RWPE1 (cell line): ENCODE data around the gene TPRG1L.

Source experiments
- CTCF ChIA-PET: fragments of 350-600 bp; sonication (Branson Sonifier 250); formaldehyde crosslinking; extraction: SDS; loops from one replicate; lab custom pipeline; 2021; lab: Yijun Ruan, JAX
- POLR2A ChIA-PET: fragments of 400-600 bp; formaldehyde crosslinking; extraction: SDS; loops from one replicate; lab custom pipeline; 2020; ENCODE audit warnings: antibody characterized with exemption; ENCODE audit not compliant: low non-redundant PET; lab: Yijun Ruan, JAX
- DNase-seq: peaks from one replicate; pipeline ENCODE4 v3.0.0; 2012; ENCODE audit warnings: low spot score
- H3K27ac ChIP-seq: fragments of 450-650 bp; 2 replicates; pipeline ENCODE4 v1.5.1; 2017
- TF ChIP-seq, protein P1 (sequence below): fragments of 450-650 bp; conservative IDR thresholded peaks from 2 replicates; pipeline ENCODE4 v1.5.1; 2017; ENCODE audit warnings: low read depth, mild to moderate bottlenecking

The TPRG1L gene

DNA sequence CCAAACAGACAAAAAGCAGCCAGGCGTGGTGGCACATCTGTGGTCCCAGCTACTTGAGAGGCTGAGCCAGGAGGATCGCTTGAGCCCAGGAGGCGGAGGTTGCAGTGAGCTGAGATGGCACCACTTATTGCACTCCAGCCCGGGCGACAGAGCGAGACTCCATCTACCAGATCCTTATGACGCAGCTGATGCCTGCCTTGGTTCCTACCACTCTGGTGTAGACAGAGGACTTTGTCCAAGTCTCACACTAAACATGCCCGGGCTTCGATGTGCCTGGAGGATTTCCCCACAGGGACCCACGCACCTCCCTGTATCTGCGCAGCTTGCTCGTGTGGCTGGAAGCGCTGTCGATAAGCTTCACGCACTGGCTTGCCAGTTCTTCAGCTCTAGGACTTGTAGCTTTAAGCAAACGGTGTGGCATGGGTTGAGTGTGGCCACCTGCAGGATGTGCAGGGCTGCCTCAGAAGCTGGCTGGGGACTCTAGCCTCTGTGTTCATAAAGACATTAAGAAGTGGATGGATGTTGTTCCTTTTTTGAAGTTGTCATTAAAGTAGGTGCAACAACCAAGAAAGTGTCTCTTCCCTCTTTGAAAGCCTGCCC is 4.8 kb downstream of the TPRG1L start:
- TF ChIP-seq, protein P1, sequence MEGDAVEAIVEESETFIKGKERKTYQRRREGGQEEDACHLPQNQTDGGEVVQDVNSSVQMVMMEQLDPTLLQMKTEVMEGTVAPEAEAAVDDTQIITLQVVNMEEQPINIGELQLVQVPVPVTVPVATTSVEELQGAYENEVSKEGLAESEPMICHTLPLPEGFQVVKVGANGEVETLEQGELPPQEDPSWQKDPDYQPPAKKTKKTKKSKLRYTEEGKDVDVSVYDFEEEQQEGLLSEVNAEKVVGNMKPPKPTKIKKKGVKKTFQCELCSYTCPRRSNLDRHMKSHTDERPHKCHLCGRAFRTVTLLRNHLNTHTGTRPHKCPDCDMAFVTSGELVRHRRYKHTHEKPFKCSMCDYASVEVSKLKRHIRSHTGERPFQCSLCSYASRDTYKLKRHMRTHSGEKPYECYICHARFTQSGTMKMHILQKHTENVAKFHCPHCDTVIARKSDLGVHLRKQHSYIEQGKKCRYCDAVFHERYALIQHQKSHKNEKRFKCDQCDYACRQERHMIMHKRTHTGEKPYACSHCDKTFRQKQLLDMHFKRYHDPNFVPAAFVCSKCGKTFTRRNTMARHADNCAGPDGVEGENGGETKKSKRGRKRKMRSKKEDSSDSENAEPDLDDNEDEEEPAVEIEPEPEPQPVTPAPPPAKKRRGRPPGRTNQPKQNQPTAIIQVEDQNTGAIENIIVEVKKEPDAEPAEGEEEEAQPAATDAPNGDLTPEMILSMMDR, result no peak
- ChIA-PET POLR2A (no interaction called here), CTCF (interaction anchor here (0.5 to 1.5 kb wide), 2 partner anchors 10 to 65 kb away, joined by 3 read pairs; no protein-coding TSS in a partner anchor)
- DNase-seq, result no peak
- peak overlapping the region; percentile 48 for H3K27ac ChIP-seq

DNA sequence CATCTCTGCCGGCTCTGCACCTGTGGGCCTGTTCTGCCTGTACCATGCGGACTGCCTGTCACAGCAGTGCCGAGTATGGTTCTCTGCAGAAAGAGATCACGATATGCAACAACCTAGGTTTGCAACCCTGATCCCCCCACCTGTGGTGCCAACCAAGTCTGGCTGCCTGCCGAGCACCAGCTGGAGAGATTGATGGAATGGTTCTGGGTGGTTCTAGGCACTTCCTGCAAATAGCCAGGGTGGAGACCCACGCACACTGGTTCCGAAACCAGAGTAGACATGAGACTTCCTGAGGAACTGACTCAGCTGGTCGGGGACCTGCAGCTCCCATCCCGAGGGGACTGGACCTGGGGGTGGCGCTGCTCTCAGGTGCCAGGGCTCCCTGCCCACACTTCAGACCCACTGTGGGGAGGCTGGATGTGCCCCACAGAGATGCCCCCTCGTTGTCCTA is 5.4 kb downstream of the TPRG1L start:
- H3K27ac ChIP-seq, result peak overlapping the region; percentile 48
- POLR2A ChIA-PET, result no interaction called here
- CTCF ChIA-PET, result interaction anchor here (0.5 to 1.5 kb wide), 2 partner anchors 11 to 65 kb away, joined by 3 read pairs; no protein-coding TSS in a partner anchor
- no peak for DNase-seq
- TF ChIP-seq, protein P1, result no peak

DNA sequence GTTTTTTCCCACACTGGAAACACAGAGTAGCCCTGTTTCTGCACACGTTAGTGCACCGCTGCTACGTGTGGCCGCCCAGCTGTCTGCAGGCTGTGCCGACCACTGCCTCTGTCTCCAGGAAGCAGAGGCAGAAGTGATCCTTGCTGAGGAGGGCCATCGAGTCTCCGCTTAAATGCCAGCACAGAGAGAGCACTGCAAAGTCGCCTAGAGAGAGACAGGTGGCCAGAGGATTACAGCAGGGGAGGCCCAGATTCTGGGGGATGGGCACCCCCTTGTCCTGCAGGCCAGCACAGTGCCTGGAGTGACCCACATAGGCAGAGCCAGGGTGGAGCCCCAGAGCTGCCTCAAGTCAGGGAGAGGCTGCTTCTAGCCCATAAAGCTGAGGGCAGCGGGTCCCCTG is 6.1 kb downstream of the TPRG1L start:
- CTCF ChIA-PET, result interaction anchor here (1.5 kb wide), 1 partner anchor 94 kb away, joined by 6 read pairs; no protein-coding TSS in a partner anchor
- DNase-seq, result no peak
- POLR2A ChIA-PET, result no interaction called here
- TF ChIP-seq, protein P1, result no peak
- peak overlapping the region; percentile 48 for H3K27ac ChIP-seq

DNA sequence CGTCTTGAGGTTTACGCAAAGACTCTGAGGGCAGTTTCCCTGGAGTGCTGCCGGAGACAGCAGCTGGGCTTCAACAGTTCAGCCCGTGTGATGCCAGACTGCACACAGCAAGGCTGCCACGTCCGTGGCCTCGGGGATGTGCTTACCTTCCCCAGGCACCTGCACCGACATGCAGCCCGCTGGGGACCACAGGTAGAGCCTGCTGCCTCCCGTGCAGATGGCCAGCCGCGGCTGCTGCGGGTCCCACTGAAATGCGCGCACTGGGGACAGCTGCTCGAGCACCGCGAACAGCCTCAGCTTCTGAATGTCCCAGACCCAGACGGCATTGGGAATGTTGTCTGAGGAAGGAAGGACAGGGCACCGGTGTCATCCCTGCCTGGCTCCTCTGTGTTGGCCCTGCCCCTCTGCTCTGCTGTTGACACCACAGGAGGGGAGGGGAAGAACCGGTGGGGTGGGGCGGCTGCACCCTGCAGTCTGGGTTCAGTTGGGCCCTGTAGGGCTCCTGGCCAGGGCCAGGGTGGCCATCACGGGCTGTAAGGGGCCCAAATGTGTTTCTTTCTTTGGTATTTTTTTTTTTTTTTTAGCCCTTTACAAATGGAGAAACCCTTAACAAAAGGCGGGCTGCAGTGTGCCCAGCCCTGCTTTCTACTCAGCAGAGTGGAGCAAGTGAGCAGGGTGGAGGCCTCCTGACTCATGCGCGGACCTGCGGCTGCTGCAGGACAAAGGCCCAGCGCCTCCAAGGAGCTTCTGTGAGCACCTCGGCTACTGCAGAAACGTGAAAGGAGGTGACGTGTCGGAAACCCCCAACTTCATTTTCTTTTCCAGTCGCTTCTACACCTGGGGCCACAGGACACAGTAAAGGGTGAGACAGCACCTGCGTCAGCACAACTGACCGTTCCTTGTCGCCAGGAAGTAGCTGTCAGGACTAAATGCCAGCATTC is 6.8 kb downstream of the TPRG1L start:
- peak overlapping the region; percentile 48 for H3K27ac ChIP-seq
- no peak for DNase-seq
- ChIA-PET POLR2A (no interaction called here), CTCF (interaction anchor here (1.5 kb wide), 1 partner anchor 93 kb away, joined by 6 read pairs; no protein-coding TSS in a partner anchor)
- TF ChIP-seq, protein P1, result no peak

DNA sequence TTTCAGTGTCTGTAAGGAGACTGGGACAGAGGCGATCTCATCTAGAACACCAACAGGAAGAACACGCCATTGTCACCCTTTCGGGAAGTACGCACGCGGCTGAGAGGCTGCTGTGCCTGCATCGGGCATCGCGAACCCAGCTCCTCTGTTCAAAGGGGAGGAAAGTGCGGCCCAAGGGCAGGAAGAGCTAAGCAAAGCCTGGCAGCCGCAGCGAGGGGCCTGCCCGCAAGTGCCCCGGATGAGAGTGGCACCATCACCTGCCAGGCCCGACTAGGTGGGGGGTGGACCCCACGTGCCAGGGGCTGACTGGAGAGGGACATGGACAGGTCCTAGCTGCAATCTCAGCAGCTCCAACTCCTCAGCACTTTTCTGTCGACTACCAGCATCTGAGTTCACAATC is 7.5 kb downstream of the TPRG1L start:
- H3K27ac ChIP-seq, result peak overlapping the region; percentile 48
- DNase-seq, result no peak
- ChIA-PET POLR2A (no interaction called here), CTCF (interaction anchor here (1.5 kb wide), 1 partner anchor 92 kb away, joined by 6 read pairs; no protein-coding TSS in a partner anchor)
- TF ChIP-seq, protein P1, result no peak

DNA sequence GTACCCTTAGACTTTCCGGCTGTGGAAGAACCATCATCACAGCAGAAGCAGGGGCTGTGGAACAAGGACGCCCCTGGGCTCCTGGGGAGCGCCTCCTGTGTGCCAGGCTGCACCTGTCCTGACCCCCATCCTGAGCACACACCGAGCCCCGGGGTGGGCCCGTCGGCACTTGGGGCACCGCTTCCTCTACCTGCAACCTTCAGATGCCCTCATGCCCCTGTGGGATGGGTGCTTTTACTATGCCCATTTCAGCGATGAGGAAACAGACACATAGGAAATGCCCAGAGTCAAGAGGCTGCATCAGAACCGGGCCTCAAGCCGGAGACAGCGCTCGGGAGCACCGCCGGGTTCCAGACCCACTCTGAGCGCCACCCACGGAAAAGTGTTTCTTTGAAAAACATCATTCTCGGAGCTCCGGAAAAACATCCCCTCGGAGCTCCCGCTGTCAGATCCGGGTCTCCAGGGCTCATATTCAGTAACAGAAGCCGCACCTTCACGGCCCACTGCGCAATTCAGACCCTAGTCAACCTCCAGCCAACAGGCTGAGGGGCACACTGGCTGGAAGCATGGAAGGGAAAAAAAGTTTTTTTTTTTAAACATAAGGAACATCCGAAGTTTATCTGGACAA is 8.0 kb downstream of the TPRG1L start:
- CTCF ChIA-PET, result interaction anchor here (1.5 kb wide), 1 partner anchor 92 kb away, joined by 6 read pairs; no protein-coding TSS in a partner anchor
- no peak overlapping the region; the same call in 1 of the 2 replicates for H3K27ac ChIP-seq
- POLR2A ChIA-PET, result no interaction called here
- DNase-seq, result no peak
- TF ChIP-seq, protein P1, result no peak
